Measurements from ENCODE around the gene UQCR10.

The UQCR10 gene

DNA sequence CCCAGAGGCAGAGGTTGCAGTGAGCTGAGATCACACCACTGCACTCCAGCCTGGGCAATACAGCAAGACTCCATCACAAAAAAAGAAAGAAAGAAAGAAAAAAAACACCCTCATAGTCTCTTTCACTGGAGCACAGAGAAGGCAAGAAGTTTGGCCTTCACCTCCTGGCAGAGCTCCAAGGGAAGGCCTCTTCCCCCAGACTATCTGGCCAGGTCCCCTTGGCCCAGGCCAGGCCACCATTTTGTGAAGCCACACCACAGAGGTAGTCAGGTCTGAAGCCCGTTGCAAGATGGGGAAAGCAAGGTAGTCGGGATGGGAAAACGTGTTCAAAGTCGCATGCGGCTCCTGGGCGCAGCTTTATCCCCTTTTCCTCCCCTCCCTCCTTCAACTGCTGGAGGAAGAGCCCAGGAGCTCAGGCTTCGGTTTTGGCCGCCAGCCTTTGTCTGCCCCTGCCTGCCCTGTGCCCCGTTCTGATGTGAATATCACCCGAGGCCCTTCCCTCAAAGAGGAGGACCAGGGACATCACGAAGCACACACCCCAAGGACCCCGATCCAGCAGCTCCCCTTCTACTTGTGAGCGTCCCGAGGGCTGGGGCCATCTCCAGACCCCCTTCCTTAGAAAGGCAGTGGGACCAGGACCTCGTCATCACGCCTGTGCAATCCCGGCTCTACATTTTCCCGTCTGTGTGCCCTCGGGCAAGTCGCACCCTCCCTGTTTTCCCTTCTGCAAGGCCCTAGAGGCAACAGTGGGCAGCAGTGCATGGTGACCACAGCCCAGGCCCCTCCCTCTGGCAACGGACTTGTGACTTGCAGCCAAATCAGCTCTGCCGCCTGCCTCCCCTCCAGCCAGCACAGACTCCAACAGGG lies 29.7 kb upstream of the UQCR10 start:
- Histone ChIP-seq H3K4me3 (ENCODE audit: low read depth in 1 of 2, low read length in 2 of 2) (no peak overlapping the region), H3K36me3 (ENCODE audit: control insufficient read depth in 1 of 2, insufficient read depth in 2 of 2, low read length in 2 of 2) (peaks cover 0 to 18% of the 10 kb centered on the region in 2 donors), H3K9ac (ENCODE audit: low read depth in 1 of 2, low read length in 2 of 2) (no peak overlapping the region), H3K27ac (ENCODE audit: low read depth, low read length) (no peak overlapping the region), H3K9me3 (ENCODE audit: control insufficient read depth in 1 of 2, low read length in 2 of 2) (no peaks in the 10 kb centered on the region), H3K4me1 (ENCODE audit: control insufficient read depth in 1 of 2, insufficient read depth in 2 of 2, low read length in 2 of 2) (peaks cover 8 to 13% of the 10 kb centered on the region in 2 donors), H3K27me3 (ENCODE audit: control insufficient read depth in 1 of 2, insufficient read depth in 2 of 2, low read length in 2 of 2) (no peaks in the 10 kb centered on the region)

DNA sequence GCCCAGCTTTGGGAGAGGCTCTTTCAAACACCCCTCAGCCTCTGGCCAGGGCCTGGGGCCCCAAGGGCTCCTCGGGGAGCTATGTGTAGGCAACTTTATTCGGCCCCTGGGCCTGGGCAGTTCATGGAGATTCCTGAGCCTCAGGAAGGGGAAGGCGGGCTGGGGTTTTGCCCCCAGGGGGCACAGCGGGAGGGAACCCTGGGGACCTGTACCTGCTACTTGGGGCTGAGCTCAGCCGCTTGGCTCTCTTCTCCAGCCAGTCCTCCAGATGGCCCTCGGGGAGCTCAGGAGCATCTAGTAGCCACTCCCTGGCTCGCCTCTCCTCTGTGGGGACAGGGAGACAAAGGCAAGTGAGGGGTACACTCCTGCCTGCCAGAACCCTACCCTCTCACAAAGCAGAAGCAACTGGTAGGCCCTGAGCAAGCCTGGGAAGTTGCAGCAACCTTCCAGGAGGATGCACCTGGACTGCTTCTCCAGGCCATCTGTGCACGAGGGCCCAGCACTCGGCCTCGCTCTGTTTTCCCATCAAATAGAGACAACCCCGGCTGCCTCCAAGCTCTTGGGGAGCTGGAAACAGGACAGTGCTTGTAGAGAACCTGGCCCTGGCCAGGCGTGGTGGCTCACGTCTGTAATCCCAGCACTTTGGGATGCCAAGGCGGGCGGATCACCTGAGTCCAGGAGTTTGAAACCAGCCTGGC lies 28.9 kb upstream of the UQCR10 start:
- Histone ChIP-seq H3K27ac (ENCODE audit: low read depth, low read length) (no peak overlapping the region), H3K36me3 (ENCODE audit: control insufficient read depth in 1 of 2, insufficient read depth in 2 of 2, low read length in 2 of 2) (peaks cover 0 to 18% of the 10 kb centered on the region in 2 donors)

DNA sequence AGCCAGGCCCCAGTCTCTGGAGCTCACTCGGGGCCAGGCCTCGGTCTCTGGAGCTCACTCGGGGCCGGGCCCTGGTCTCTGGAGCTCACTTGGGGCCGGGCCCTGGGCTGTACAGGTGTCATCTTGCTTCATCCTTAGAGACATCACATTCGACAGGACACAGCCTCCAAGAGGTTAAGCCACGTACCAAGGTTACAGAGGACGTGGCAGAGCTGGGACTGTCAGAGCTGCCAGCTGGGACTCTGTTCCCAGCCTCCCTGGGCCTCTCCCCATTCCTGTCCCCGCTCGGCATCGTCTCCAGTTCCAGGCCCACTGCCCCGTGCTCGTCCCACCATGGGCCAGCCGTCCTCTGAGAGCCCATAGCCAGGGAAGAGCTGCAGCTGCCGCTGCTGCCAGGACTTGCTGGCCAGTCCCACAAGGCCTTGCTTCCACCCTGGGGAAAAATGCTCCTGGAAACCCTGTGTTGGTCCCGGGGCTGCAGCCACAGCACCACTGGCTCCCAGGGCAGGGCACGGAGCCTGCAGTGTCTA lies 27.8 kb upstream of the UQCR10 start:
- no peaks in the 10 kb centered on the region for H3K4me1 ChIP-seq (ENCODE audit: control insufficient read depth in 1 of 2, insufficient read depth in 2 of 2, low read length in 2 of 2)
- H3K27ac ChIP-seq (ENCODE audit: low read depth, low read length) = no peak overlapping the region
- H3K9ac ChIP-seq (ENCODE audit: low read depth in 1 of 2, low read length in 2 of 2) = no peak overlapping the region
- H3K4me3 ChIP-seq (ENCODE audit: low read depth in 1 of 2, low read length in 2 of 2) = no peak overlapping the region
- no peaks in the 10 kb centered on the region for H3K9me3 ChIP-seq (ENCODE audit: control insufficient read depth in 1 of 2, low read length in 2 of 2)
- no peaks in the 10 kb centered on the region for H3K27me3 ChIP-seq (ENCODE audit: control insufficient read depth in 1 of 2, insufficient read depth in 2 of 2, low read length in 2 of 2)
- H3K36me3 ChIP-seq (ENCODE audit: control insufficient read depth in 1 of 2, insufficient read depth in 2 of 2, low read length in 2 of 2) = peaks cover 0 to 22% of the 10 kb centered on the region in 2 donors

More for the DNA sequence above, 28.9 kb upstream of the UQCR10 start:
- no peaks in the 10 kb centered on the region for H3K9me3 ChIP-seq (ENCODE audit: control insufficient read depth in 1 of 2, low read length in 2 of 2)
- no peak overlapping the region for H3K9ac ChIP-seq (ENCODE audit: low read depth in 1 of 2, low read length in 2 of 2)
- H3K27me3 ChIP-seq (ENCODE audit: control insufficient read depth in 1 of 2, insufficient read depth in 2 of 2, low read length in 2 of 2) = no peaks in the 10 kb centered on the region
- H3K4me3 ChIP-seq (ENCODE audit: low read depth in 1 of 2, low read length in 2 of 2) = no peak overlapping the region
- peaks cover 8 to 9% of the 10 kb centered on the region in 2 donors for H3K4me1 ChIP-seq (ENCODE audit: control insufficient read depth in 1 of 2, insufficient read depth in 2 of 2, low read length in 2 of 2)

DNA sequence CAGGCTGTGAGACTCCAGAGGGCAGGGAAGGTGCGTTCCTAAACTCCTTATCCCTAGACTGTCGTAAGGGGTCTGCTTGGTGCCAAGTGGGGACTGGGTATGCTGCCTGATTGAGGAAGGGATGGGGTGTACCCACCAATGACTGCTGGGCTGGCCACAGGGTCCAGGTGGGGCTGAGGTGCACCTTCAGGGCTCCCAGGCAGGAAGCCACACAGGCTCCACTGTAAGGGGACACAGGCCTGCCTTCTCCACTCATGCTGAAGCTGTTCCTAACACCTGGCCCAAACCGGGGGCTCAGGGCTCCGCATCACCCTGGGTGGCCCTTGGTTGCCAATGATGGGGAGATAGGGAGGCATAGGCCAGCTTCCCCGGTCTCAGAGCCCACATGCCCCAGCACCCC lies 27.0 kb upstream of the UQCR10 start:
- no peaks in the 10 kb centered on the region for H3K27me3 ChIP-seq (ENCODE audit: control insufficient read depth in 1 of 2, insufficient read depth in 2 of 2, low read length in 2 of 2)
- H3K4me3 ChIP-seq (ENCODE audit: low read depth in 1 of 2, low read length in 2 of 2) = no peak overlapping the region
- H3K9me3 ChIP-seq (ENCODE audit: control insufficient read depth in 1 of 2, low read length in 2 of 2) = no peaks in the 10 kb centered on the region
- H3K9ac ChIP-seq (ENCODE audit: low read depth in 1 of 2, low read length in 2 of 2) = no peak overlapping the region
- no peaks in the 10 kb centered on the region for H3K4me1 ChIP-seq (ENCODE audit: control insufficient read depth in 1 of 2, insufficient read depth in 2 of 2, low read length in 2 of 2)
- no peak overlapping the region for H3K27ac ChIP-seq (ENCODE audit: low read depth, low read length)
- peaks cover 0 to 22% of the 10 kb centered on the region in 2 donors for H3K36me3 ChIP-seq (ENCODE audit: control insufficient read depth in 1 of 2, insufficient read depth in 2 of 2, low read length in 2 of 2)

DNA sequence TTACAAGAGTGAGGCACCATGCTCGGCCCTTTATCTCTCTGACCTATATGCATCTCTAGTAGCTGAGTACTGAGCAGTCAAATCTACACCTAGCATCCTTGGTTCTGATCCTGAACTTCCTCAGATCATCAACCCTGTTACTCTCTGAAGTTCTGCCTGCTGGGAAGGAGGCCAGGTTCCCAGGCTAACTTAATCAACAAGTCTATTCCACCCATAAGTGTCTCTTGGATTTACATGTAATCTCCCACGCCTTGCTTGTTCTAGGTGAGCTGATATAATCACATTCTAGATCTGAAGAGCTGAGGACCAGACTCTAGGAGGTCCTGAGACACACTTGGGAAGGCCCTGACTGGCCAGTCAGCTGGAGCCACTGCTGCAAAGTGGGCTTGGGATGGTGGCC lies 25.2 kb upstream of the UQCR10 start:
- Histone ChIP-seq H3K4me3 (ENCODE audit: low read depth in 1 of 2, low read length in 2 of 2) (no peak overlapping the region), H3K9me3 (ENCODE audit: control insufficient read depth in 1 of 2, low read length in 2 of 2) (no peaks in the 10 kb centered on the region), H3K27me3 (ENCODE audit: control insufficient read depth in 1 of 2, insufficient read depth in 2 of 2, low read length in 2 of 2) (no peaks in the 10 kb centered on the region), H3K27ac (ENCODE audit: low read depth, low read length) (no peak overlapping the region), H3K36me3 (ENCODE audit: control insufficient read depth in 1 of 2, insufficient read depth in 2 of 2, low read length in 2 of 2) (peaks cover 0 to 26% of the 10 kb centered on the region in 2 donors), H3K9ac (ENCODE audit: low read depth in 1 of 2, low read length in 2 of 2) (no peak overlapping the region), H3K4me1 (ENCODE audit: control insufficient read depth in 1 of 2, insufficient read depth in 2 of 2, low read length in 2 of 2) (no peaks in the 10 kb centered on the region)

DNA sequence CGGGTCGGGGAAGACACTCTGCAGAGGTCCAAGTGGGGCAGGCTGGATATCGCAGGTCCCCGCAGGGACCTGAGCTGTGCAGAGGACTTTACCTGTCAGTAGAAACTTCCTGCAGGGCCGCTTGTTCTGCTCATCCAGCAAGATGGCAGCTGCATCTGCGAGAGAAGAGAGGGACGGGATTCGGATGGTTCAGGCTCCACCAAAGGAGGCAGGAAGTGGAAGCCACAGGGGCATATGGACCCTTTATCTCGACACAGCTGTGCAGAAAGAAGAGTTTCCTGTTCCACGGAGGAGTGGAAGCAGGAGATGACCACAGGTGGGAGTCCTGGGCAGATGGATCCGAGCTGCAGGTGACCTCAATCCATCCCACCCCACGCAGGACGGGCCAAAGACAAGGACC lies 24.8 kb upstream of the UQCR10 start:
- Histone ChIP-seq H3K9ac (ENCODE audit: low read depth in 1 of 2, low read length in 2 of 2) (no peak overlapping the region), H3K4me1 (ENCODE audit: control insufficient read depth in 1 of 2, insufficient read depth in 2 of 2, low read length in 2 of 2) (no peaks in the 10 kb centered on the region), H3K9me3 (ENCODE audit: control insufficient read depth in 1 of 2, low read length in 2 of 2) (no peaks in the 10 kb centered on the region), H3K27me3 (ENCODE audit: control insufficient read depth in 1 of 2, insufficient read depth in 2 of 2, low read length in 2 of 2) (no peaks in the 10 kb centered on the region), H3K27ac (ENCODE audit: low read depth, low read length) (no peak overlapping the region), H3K36me3 (ENCODE audit: control insufficient read depth in 1 of 2, insufficient read depth in 2 of 2, low read length in 2 of 2) (peaks cover 0 to 27% of the 10 kb centered on the region in 2 donors), H3K4me3 (ENCODE audit: low read depth in 1 of 2, low read length in 2 of 2) (no peak overlapping the region)

DNA sequence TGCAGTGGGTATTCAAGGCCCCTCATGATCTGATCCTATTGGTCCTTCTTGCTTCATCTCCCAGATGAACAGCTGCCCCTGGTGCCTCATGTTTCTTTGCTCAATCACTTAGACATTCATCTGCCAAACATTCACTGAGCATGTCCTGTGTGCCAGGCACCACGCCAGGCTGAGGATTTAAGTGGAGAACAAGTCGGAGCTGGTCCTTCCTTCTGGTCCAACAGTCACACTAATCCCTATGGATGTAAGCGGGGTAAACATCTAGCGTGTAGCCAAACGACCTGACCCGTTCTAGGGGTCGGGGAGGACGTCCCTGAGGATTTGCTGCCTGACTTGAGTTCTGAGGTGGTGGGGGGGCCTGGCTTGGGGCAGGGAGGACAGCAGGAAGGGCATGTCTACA lies 22.3 kb upstream of the UQCR10 start:
- Histone ChIP-seq H3K9me3 (ENCODE audit: control insufficient read depth in 1 of 2, low read length in 2 of 2) (no peaks in the 10 kb centered on the region), H3K27ac (ENCODE audit: low read depth, low read length) (no peak overlapping the region), H3K4me3 (ENCODE audit: low read depth in 1 of 2, low read length in 2 of 2) (no peak overlapping the region), H3K36me3 (ENCODE audit: control insufficient read depth in 1 of 2, insufficient read depth in 2 of 2, low read length in 2 of 2) (peaks cover 0 to 38% of the 10 kb centered on the region in 2 donors), H3K9ac (ENCODE audit: low read depth in 1 of 2, low read length in 2 of 2) (no peak overlapping the region), H3K27me3 (ENCODE audit: control insufficient read depth in 1 of 2, insufficient read depth in 2 of 2, low read length in 2 of 2) (no peaks in the 10 kb centered on the region), H3K4me1 (ENCODE audit: control insufficient read depth in 1 of 2, insufficient read depth in 2 of 2, low read length in 2 of 2) (no peaks in the 10 kb centered on the region)

DNA sequence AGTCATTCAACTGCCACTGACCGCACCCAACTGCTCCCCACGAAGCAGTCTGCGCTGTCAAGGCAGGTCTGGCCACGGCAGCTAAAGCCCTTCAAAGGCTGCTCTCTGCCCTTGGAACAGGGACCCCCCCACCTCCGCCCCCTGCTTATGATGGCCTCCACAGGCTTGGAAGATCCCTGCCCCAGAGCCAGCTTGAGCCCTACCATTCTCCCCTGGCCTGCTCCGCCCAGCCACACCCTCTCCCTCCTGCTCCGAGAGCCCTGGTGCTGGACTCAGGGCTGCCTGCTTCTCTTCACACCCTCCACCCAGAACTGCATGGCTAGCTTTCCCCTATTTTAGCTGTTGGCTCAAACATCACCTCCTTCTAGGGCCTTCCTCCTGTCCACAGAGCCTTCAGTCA lies 19.3 kb upstream of the UQCR10 start:
- H3K9ac ChIP-seq (ENCODE audit: low read depth in 1 of 2, low read length in 2 of 2) = no peak overlapping the region

DNA sequence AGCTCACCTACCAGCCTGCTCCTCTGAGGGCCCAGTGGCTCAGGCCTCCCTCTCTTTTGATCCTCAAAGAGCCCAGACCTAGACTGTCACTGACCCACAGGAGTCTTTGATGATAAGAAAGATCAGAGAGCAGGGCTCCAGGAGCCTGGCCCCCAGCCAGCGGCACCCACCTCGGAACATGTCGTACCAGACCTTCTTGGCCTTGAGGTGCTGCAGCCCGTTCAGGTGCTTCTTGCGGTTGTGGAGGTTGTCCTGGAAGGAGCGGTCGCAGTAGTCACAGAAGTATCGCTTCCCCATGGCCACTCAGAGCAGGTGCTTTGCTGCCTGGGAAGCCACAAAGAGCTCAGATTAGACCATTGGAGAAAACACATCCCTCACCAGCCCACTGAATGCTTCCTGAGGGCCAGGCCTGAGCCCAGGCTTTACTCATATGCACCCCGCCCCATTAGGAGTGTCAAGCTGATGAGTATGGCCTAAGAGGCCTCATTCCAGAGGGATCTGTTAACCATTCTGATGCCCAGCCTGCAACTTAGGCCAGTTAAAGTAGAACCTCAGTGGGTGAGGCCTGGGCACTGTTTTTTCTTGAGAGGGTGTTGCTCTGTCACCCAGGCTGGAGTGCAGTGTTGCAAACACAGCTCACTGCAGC lies 18.8 kb upstream of the UQCR10 start:
- H3K9ac ChIP-seq (ENCODE audit: low read depth in 1 of 2, low read length in 2 of 2) = no peak overlapping the region
- no peak overlapping the region for H3K27ac ChIP-seq (ENCODE audit: low read depth, low read length)
- no peaks in the 10 kb centered on the region for H3K27me3 ChIP-seq (ENCODE audit: control insufficient read depth in 1 of 2, insufficient read depth in 2 of 2, low read length in 2 of 2)
- no peaks in the 10 kb centered on the region for H3K9me3 ChIP-seq (ENCODE audit: control insufficient read depth in 1 of 2, low read length in 2 of 2)
- H3K4me3 ChIP-seq (ENCODE audit: low read depth in 1 of 2, low read length in 2 of 2) = no peak overlapping the region
- peaks cover 0 to 3% of the 10 kb centered on the region in 2 donors for H3K4me1 ChIP-seq (ENCODE audit: control insufficient read depth in 1 of 2, insufficient read depth in 2 of 2, low read length in 2 of 2)
- peaks cover 0 to 35% of the 10 kb centered on the region in 2 donors for H3K36me3 ChIP-seq (ENCODE audit: control insufficient read depth in 1 of 2, insufficient read depth in 2 of 2, low read length in 2 of 2)

More for the DNA sequence above, 19.3 kb upstream of the UQCR10 start:
- Histone ChIP-seq H3K27ac (ENCODE audit: low read depth, low read length) (no peak overlapping the region), H3K36me3 (ENCODE audit: control insufficient read depth in 1 of 2, insufficient read depth in 2 of 2, low read length in 2 of 2) (peaks cover 0 to 35% of the 10 kb centered on the region in 2 donors), H3K4me3 (ENCODE audit: low read depth in 1 of 2, low read length in 2 of 2) (no peak overlapping the region), H3K4me1 (ENCODE audit: control insufficient read depth in 1 of 2, insufficient read depth in 2 of 2, low read length in 2 of 2) (peaks cover 0 to 3% of the 10 kb centered on the region in 2 donors), H3K9me3 (ENCODE audit: control insufficient read depth in 1 of 2, low read length in 2 of 2) (no peaks in the 10 kb centered on the region), H3K27me3 (ENCODE audit: control insufficient read depth in 1 of 2, insufficient read depth in 2 of 2, low read length in 2 of 2) (no peaks in the 10 kb centered on the region)

DNA sequence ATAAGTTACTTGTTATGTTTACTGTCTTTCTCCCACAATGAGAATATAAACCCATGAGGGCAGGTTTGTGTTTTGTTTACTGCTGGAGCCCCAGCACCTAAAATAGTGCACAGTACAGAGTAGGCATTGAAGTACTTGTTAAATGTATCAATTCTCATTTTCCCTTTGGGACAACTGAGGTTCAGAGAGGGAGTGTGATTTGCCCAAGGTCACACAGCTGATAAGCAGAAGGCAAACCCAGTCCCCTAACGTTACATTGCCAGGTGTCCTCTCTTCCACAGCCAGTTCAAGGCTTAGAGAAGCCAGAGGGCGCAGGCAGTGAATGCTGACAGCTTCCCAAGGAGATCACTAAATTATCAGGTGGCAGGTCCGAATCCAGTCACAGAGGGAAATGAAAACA lies 17.1 kb upstream of the UQCR10 start:
- peaks cover 0 to 33% of the 10 kb centered on the region in 2 donors for H3K36me3 ChIP-seq (ENCODE audit: control insufficient read depth in 1 of 2, insufficient read depth in 2 of 2, low read length in 2 of 2)
- H3K9me3 ChIP-seq (ENCODE audit: control insufficient read depth in 1 of 2, low read length in 2 of 2) = no peaks in the 10 kb centered on the region
- H3K27ac ChIP-seq (ENCODE audit: low read depth, low read length) = no peak overlapping the region
- peaks cover 0 to 3% of the 10 kb centered on the region in 2 donors for H3K4me1 ChIP-seq (ENCODE audit: control insufficient read depth in 1 of 2, insufficient read depth in 2 of 2, low read length in 2 of 2)
- H3K9ac ChIP-seq (ENCODE audit: low read depth in 1 of 2, low read length in 2 of 2) = no peak overlapping the region
- no peak overlapping the region for H3K4me3 ChIP-seq (ENCODE audit: low read depth in 1 of 2, low read length in 2 of 2)
- H3K27me3 ChIP-seq (ENCODE audit: control insufficient read depth in 1 of 2, insufficient read depth in 2 of 2, low read length in 2 of 2) = no peaks in the 10 kb centered on the region
